NT2/D1 (cell line): ENCODE measurements around the gene RNF186.

ENCODE experiments used
- DNase-seq: peaks from one replicate; pipeline ENCODE4 v3.0.0-alpha.2; 2011; ENCODE audit warnings: low read depth, low spot score
- H3K27me3 ChIP-seq: 2 replicates; pipeline ENCODE4 v1.6.0; 2011; ENCODE audit warnings: mild to moderate bottlenecking; ENCODE audit not compliant: insufficient read length, insufficient read depth
- H3K36me3 ChIP-seq: 2 replicates; pipeline ENCODE4 v1.6.1; 2011; ENCODE audit warnings: mild to moderate bottlenecking, low read length, mixed read lengths; ENCODE audit not compliant: insufficient read depth, insufficient read length
- H3K4me1 ChIP-seq: 2 replicates; pipeline ENCODE4 v1.5.1; 2011; ENCODE audit not compliant: insufficient read depth, insufficient read length
- H3K4me3 ChIP-seq: 2 replicates; pipeline ENCODE4 v1.5.1; 2011; ENCODE audit warnings: low read depth; ENCODE audit not compliant: insufficient read length
- H3K9ac ChIP-seq: 2 replicates; pipeline ENCODE4 v1.6.0; 2011; ENCODE audit warnings: low read depth; ENCODE audit not compliant: insufficient read length
- H3K9me3 ChIP-seq: 2 replicates; pipeline ENCODE4 v1.5.1; 2011; ENCODE audit warnings: mild to moderate bottlenecking, low read length; ENCODE audit not compliant: insufficient read depth
- SUZ12 ChIP-seq: IDR thresholded peaks from 2 replicates; pipeline ENCODE4 v1.6.1; 2011; ENCODE audit not compliant: insufficient read length, insufficient read depth; ENCODE audit errors: extremely low read depth
- YY1 ChIP-seq: IDR thresholded peaks from 2 replicates; pipeline ENCODE4 v1.6.1; 2011; ENCODE audit not compliant: insufficient read length, insufficient read depth
- ZNF274 ChIP-seq: IDR thresholded peaks from 2 replicates; pipeline ENCODE4 v1.6.1; 2011; ENCODE audit warnings: mild to moderate bottlenecking, low read depth, low read length

The RNF186 gene

GRCh38 chr1:19800076-19800804 is 14.8 kb downstream of the RNF186 start:
- Histone ChIP-seq H3K9ac (peak overlapping the region; percentile 51), H3K4me1 (peaks cover 11% of the 10 kb centered on the region), H3K4me3 (peak overlapping the region; percentile 36), H3K9me3 (no peaks in the 10 kb centered on the region), H3K27me3 (peaks cover 16% of the 10 kb centered on the region), H3K36me3 (no peaks in the 10 kb centered on the region)
- no peak for TF ChIP-seq ZNF274
- no peak for TF ChIP-seq YY1
- no peak for TF ChIP-seq SUZ12
- DNase-seq, result no peak

GRCh38 chr1:19799230-19800075 is 15.6 kb downstream of the RNF186 start, which contains the start of gene TMCO4:
TSS of gene TMCO4 (minus strand) at chr1:19799916. CDS start at chr1:19780758, 19,158 bp downstream.
- no peaks in the 10 kb centered on the region for H3K36me3 ChIP-seq
- DNase-seq, result no peak
- TF ChIP-seq YY1 (no peak), SUZ12 (no peak), ZNF274 (no peak)
- peaks cover 16% of the 10 kb centered on the region for H3K27me3 ChIP-seq
- peak within 1 kb of the TSS; percentile 36 for H3K4me3 ChIP-seq
- H3K9me3 ChIP-seq, result no peaks in the 10 kb centered on the region
- H3K9ac ChIP-seq, result peak within 1 kb of the TSS; percentile 51
- peaks cover 11% of the 10 kb centered on the region for H3K4me1 ChIP-seq

- Histone ChIP-seq H3K9me3 (no peaks in the 10 kb centered on the region), H3K4me1 (peaks cover 11% of the 10 kb centered on the region), H3K4me3 (no peak overlapping the region), H3K27me3 (peaks cover 16% of the 10 kb centered on the region), H3K9ac (no peak overlapping the region), H3K36me3 (no peaks in the 10 kb centered on the region)
- no peak for DNase-seq
- no peak for TF ChIP-seq ZNF274
- no peak for TF ChIP-seq YY1
- no peak for TF ChIP-seq SUZ12
Observed at GRCh38 chr1:19798486-19799229, 16.4 kb downstream of the RNF186 start.

- no peak for DNase-seq
- Histone ChIP-seq H3K4me3 (no peak overlapping the region), H3K4me1 (peaks cover 11% of the 10 kb centered on the region), H3K9me3 (no peaks in the 10 kb centered on the region), H3K36me3 (no peaks in the 10 kb centered on the region), H3K9ac (no peak overlapping the region), H3K27me3 (peaks cover 16% of the 10 kb centered on the region)
- no peak for TF ChIP-seq YY1
- TF ChIP-seq ZNF274, result no peak
- TF ChIP-seq SUZ12, result no peak
Observed at GRCh38 chr1:19797827-19798226, 17.3 kb downstream of the RNF186 start.

- no peak for DNase-seq
- TF ChIP-seq ZNF274 (no peak), SUZ12 (no peak), YY1 (no peak)
- H3K36me3 ChIP-seq, result no peaks in the 10 kb centered on the region
- H3K9me3 ChIP-seq, result no peaks in the 10 kb centered on the region
- no peak overlapping the region for H3K4me3 ChIP-seq
- no peak overlapping the region for H3K9ac ChIP-seq
- H3K27me3 ChIP-seq, result no peaks in the 10 kb centered on the region
- peaks cover 7% of the 10 kb centered on the region for H3K4me1 ChIP-seq
Observed at GRCh38 chr1:19794583-19794982, 20.5 kb downstream of the RNF186 start.

- H3K4me3 ChIP-seq, result no peak overlapping the region
- no peaks in the 10 kb centered on the region for H3K36me3 ChIP-seq
- TF ChIP-seq ZNF274, result no peak
- TF ChIP-seq SUZ12, result no peak
- no peak for TF ChIP-seq YY1
- no peak for DNase-seq
- H3K4me1 ChIP-seq, result peaks cover 4% of the 10 kb centered on the region
- H3K9ac ChIP-seq, result no peak overlapping the region
- no peaks in the 10 kb centered on the region for H3K9me3 ChIP-seq
- no peaks in the 10 kb centered on the region for H3K27me3 ChIP-seq
Observed at GRCh38 chr1:19793360-19794046, 21.6 kb downstream of the RNF186 start.
